T47D (cell line): Measurements from ENCODE around the gene ACTN1.

ENCODE experiments used
- DNase-seq, 2 experiments: peaks; one replicate each; pipeline versions ENCODE4 v3.0.0 to v3.0.0-alpha.2; 2011 to 2012; ENCODE audit warnings: low read depth in 1 of 2, low spot score in 1 of 2
- JUND ChIP-seq: IDR thresholded peaks from 2 replicates; pipeline ENCODE4 v1.6.1; 2012; ENCODE audit warnings: low read depth
- in situ Hi-C: cut with HindIII; loops from 2 replicates; pipeline ENCODE4 v1.10.0; 2016; ENCODE audit warnings: low sequenced_read_pairs, low pct_unique_long_range_greater_than_20kb

The ACTN1 gene

DNA sequence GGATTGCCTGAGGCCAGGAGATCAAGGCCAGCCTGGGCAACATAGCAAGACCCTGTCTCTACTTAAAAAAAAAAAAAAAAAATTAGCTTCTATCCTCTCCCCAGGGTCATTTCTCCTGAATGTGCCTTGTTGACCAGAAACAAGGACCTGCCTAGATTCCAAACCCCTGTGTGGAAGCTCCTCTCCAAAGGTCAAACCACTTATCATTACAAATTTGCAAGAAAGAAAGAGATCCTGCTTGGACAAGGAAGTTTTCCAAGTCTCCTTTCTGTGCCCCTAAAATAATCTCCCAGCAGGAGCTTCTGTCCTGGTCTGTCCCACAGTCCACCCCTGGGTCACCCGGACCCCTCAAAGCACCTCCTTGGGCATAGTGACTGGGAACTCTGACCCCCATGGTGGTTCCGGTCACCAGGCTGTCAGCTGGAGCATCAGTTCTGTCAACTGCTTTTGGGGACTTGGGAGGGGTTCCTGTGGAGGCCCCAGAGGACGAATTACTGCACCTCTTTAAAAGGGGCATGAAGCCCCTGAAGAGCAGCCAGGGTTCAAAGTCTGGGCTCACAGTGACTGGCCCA, 38.4 kb downstream of the ACTN1 start:
- in situ Hi-C loops, result no loop called here
- DNase-seq, result no peak
- no peak for TF ChIP-seq JUND

DNA sequence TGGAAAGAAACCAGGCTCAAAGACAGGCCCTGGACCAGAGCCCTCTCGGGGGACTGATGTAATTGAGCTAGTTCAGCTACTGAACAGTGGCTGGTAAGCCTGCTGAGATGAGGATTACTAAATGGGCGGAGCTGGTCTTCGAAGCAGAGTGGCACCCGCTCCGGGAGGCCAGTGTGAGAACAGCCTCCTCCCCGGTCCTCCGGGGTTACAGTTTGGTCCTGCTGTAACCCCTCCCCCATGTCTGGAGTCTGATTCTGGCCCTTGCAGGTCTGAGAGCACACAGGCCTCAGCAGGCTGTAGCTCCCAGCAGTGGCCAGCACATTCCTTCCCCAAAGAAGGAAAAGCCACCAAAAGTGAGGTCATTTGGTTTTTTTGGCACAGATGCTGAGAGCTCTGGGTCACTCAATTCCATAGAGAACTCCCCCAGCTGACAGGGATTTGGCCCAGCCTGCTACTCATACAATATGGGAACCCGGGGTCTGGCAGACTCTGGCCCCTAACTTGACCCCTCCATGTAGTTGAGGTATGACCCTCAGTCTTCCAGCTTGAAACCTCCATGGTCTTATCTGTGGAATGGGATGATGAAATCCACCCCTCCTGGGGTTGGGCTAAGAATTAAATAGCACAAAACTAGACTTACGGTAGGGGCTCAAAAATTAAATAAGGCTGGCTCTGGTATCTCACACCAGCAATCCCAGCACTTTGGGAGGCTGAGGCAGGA, 39.0 kb downstream of the ACTN1 start:
- in situ Hi-C loops, result no loop called here

DNA sequence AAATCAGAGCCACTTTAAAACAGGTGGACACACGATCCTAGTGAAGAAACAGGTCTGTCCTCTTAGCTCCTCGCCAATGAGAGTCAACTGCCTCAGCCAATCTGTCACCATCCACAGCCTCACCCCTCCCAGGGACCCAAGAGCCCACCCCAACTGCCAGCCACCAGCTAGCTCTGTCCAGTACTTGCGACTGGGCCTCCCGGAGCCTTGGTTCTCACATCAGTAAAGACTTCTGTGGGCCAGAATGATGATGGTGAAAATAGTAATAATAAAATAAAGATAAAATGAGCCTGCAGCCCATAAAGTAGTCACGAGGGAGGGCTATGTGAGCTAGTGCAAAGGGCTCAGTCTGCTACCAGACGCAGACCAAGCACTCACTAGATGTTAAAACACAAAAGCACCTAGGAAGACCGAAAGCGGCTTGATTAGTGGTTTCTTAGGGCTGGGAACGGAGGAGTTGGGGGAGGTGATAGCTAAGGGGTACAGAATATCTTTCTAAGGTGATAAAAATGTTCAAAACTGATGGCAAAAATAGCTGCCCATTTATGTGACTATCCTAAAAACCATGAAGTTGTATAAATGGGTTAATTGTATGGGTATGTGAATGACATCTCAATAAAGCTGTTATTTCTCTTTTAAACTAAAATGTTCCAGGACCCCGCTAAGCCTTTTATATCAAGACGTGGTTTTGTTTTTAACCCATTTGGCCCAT, 39.8 kb downstream of the ACTN1 start:
- in situ Hi-C loops, result no loop called here
- peak in 1 of 2 experiments; percentile 65 for DNase-seq
- no peak for TF ChIP-seq JUND

More for the DNA sequence above, 39.0 kb downstream of the ACTN1 start:
- TF ChIP-seq JUND, result no peak
- DNase-seq, result peak in 1 of 2 experiments; percentile 75

DNA sequence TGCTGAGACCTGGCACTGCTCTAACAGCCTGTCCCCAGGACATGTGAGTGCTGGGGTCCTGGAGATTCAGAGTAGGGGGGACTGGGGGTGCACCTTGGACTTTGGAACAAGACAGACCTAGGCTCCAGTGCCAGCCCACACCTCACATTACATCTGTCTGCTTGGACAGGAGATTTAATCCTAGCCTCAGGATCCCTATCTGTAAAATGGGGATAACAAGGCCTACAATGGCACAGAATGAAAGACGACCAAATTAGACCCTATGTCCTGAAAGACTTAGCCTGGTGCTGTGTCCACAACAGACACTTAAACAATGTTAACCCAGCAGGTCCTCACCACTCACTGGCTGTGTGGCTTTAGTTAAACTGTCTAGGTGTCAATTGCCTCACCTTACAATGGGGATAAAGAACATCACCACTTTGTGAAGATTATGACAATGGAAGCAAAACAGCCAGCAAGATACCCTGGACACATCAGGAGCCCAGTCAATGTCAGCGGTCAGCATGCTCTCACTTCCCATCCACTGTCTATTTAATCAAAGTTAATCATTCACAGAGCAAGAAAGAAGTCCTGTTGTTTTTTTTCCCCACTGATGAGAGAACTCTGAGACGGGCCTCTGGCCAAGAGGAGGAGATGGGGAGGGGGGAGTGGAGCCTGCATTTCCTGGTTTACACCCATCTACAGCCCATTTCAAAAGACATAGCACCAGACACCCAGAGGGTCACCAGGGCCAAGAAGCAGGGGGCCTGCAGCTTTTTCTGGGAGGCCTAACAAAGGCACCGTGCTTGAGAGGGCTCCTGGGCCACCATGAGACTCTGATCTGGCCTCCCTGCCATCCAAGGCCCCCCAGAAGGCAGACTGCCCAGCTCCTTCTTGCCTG, 40.6 kb downstream of the ACTN1 start:
- in situ Hi-C loops, result no loop called here
- DNase-seq, result no peak
- no peak for TF ChIP-seq JUND

DNA sequence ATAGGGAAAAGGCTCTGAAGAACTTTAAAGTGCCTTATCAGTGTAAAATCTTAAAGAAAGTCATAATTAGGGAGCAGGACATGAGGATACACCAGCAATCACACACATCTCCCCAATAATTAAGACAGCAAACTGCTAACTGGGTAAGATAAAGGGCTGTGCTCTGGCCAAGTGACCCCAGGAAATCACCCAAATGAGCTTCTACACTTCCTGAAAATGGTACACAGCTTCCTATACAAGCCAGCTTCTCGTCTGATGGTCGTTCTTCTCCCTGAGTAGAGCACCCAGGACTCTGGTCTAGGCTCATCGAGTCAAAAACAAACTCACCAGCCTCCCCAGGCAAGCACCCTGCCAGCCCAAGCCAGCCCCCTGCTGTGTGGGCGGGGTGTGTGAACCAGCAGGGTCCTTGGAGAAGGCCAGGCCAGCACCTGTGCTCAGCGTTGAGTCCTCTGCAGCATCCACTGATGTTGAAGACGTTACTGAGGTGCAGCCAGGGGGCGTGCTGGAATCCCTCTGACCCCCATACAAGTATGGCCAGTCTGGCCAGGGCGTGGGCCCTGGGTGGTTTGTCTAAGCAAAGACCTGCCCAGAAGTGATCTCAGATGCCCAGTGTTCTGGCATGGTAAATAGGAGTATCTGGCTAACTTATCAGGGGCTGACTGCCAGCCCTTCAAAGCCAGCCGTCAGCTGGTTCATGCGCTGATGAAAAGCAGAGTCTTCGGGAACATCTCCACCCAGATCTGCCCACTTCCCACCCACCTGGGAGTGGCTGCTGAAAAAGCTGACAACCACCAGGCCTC, 41.4 kb downstream of the ACTN1 start:
- TF ChIP-seq JUND, result no peak
- peak in 1 of 2 experiments; percentile 44 for DNase-seq
- in situ Hi-C loops, result no loop called here

DNA sequence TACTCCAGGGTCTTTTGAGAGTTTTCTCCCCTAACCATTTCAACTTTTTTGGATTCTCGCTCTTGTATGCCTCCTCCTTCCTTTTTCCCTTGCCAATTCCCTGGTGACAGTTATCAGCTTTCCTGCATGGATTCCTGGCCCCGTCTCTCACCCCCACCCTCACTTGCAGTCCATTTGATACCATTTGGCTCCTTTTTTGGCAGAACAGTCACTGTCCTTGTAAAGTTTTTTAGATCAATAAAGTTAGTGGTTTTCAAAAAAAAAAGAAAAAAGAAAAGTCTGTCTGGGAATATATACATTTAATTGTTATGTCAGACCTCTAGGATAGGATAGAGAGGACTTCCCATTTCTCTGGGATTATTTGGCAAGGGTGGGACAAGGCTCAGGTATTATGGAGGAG, 42.1 kb downstream of the ACTN1 start:
- in situ Hi-C loops, result no loop called here
- TF ChIP-seq JUND, result no peak
- no peak for DNase-seq

DNA sequence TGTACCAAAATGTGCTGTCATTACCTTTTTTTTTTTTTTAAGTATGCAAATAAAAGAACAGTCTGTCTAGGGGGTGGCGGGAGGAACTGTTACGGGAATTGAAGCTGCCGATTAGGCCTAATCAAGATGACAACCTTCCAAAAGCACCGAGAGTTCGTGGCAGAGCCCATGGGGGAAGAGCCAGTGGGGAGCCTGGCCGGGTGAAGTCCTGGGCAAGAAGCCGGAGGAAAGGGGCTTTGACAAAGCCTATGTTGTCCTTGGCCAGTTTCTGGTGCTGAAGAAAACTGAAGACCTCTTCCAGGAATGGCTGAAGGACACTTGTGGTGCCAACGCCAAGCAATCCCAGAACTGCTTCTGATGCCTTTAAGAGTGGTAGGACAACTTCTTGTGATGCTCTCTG, 42.6 kb downstream of the ACTN1 start:
- no peak for DNase-seq
- TF ChIP-seq JUND, result no peak
- in situ Hi-C loops, result no loop called here

DNA sequence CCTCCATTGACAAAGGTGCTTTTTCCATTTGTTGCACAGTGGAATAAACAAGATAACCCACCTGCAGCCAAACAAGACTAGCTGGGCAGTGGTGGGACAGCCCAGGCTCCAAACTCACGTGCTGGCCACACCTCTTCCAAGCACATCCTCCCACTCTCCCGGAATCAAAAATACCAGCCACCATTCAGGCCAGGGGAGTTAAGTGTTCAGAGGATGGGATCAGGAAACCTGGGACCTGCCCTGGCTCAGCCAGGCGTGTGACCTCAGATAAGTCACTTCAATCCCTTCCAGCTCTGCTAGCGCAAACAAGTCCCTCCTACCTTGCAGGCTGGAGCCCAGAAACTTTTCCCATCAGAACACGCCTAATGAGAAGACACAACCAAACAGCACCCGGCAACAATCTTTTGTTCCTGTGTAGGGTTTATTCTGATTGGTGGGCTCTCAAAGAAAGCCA, 43.3 kb downstream of the ACTN1 start:
- in situ Hi-C loops, result no loop called here
- DNase-seq, result no peak

DNA sequence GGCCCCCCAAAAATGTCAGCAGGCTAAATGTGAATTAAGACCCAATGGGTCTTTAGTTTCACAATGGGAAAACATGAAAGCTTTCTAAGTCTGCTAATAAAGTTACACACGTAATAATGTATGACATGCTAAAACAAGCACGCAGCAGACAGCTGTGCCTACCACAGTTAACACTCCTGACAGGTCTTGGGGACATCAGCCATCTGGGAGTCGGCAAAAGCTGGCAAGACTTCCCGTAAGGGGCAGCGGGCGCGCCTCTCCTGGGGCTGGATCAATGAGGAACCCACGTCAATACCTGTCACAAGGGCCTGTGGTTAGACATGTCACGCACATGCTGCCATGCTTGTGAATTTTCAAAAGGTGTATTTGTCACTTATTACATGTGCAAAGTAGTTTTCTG, 45.0 kb downstream of the ACTN1 start:
- no peak for TF ChIP-seq JUND
- in situ Hi-C loops, result no loop called here
- no peak for DNase-seq

More for the DNA sequence above, 43.3 kb downstream of the ACTN1 start:
- no peak for TF ChIP-seq JUND

DNA sequence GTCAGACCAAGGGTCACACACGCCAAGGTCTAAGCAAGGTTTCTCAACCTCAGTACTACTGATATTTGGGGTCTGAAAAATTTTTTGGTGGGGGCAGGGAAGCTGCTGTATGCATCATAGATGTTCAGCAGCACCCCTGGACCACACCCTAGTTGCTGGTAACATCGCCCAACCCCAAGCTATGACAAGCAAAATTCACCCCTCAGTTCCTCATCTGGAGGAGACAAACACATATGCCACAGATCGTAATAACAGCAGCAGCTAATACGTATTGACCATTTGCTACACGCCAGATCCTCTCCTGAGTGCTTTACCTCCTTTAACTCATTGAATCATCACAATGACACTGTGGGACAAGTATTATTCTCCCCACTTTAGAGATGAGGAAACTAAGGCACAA, 46.4 kb downstream of the ACTN1 start:
- in situ Hi-C loops, result no loop called here
- no peak for DNase-seq
- no peak for TF ChIP-seq JUND

DNA sequence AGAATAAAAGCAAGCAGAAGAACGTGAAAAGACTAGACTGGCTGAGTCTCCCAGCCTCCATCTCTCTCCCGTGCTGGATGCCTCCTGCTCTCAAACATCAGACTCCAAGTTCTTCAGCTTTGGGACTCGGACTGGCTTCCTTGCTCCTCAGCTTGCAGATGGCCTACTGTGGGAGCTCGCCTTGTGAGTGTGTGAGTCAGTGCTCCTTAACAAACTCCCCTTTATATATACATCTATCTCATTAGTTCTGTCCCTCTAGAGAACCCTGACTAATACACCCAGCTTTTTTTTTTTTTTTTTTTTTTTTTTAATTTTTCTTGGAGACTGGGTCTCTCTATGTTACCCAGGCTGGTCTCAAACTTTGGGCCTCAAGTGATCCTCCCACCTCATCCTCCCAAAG, 46.9 kb downstream of the ACTN1 start:
- TF ChIP-seq JUND, result no peak
- in situ Hi-C loops, result no loop called here
- DNase-seq, result no peak
